Amygdala (tissue), 56 donors: Measurements from ENCODE around the gene TTC24.

ENCODE experiments used
- DNase-seq, 56 donors: peaks; one replicate each; lab custom pipeline; 2025; lab: John Stamatoyannopoulos, UW

Gene TTC24

GRCh38 chr1:156553860-156554485 is 25.6 kb upstream of the TTC24 start:
- no peak for DNase-seq

- no peak for DNase-seq
These were observed 24.6 kb upstream of the TTC24 start for GRCh38 chr1:156554971-156555370.

GRCh38 chr1:156555715-156556114 is 23.8 kb upstream of the TTC24 start:
- DNase-seq: no peak

- no peak for DNase-seq
These were observed 23.2 kb upstream of the TTC24 start for GRCh38 chr1:156556354-156556753.

GRCh38 chr1:156559086-156559796 is 20.3 kb upstream of the TTC24 start:
- no peak for DNase-seq

GRCh38 chr1:156559797-156560385 is 19.6 kb upstream of the TTC24 start:
- no peak for DNase-seq

GRCh38 chr1:156560585-156561163 is 18.8 kb upstream of the TTC24 start:
- DNase-seq: no peak

- DNase-seq: no peak
These were observed 14.0 kb upstream of the TTC24 start for GRCh38 chr1:156565519-156565918.

GRCh38 chr1:156566436-156566835 is 13.1 kb upstream of the TTC24 start:
- DNase-seq: no peak

- DNase-seq: no peak
These were observed 8.2 kb upstream of the TTC24 start for GRCh38 chr1:156571261-156571852.

- DNase-seq: peak in 52 of 56 donors; percentile 12 to 81 (median 54)
These were observed 7.4 kb upstream of the TTC24 start, which contains the start of gene IQGAP3 for GRCh38 chr1:156571919-156572662. TSS of gene IQGAP3 (minus strand) at chr1:156572565. CDS start at chr1:156572529, 36 bp downstream.

GRCh38 chr1:156572663-156573018 is 6.9 kb upstream of the TTC24 start:
- DNase-seq: peak in 1 of 56 donors; percentile 21

GRCh38 chr1:156574039-156574633 is 5.4 kb upstream of the TTC24 start:
- DNase-seq: no peak

- DNase-seq: no peak
These were observed 2.0 kb upstream of the TTC24 start for GRCh38 chr1:156577550-156577949.

- DNase-seq: no peak
These were observed 1.5 kb upstream of the TTC24 start for GRCh38 chr1:156578055-156578454.

- DNase-seq: no peak
These were observed 2.3 kb downstream of the TTC24 start for GRCh38 chr1:156581661-156582387.

- DNase-seq: no peak
These were observed 3.0 kb downstream of the TTC24 start for GRCh38 chr1:156582388-156583017.

GRCh38 chr1:156583821-156584622 is 4.5 kb downstream of the TTC24 start:
- DNase-seq: peak in 41 of 56 donors; percentile 5 to 83 (median 39)
